ENCODE results near the gene FBXO11. TPM values are rescaled to one million over a fixed set of nuclear protein-coding genes. Genes with fewer than 3 reads are reported as not detected.

The FBXO11 gene
- total RNA-seq, 4 donors from 2014 or later, result 37.3 to 53.8 (median 47.0) TPM

- TF ChIP-seq EP300 (IDR thresholded peaks at IDR 0.05) (no peak), POLR2AphosphoS5 (IDR thresholded peaks at IDR 0.05) (no peak), POLR2A (IDR thresholded peaks at IDR 0.05; ENCODE audit: low read depth) (no peak), CTCF (IDR thresholded peaks at IDR 0.05) (no peak)
- Histone ChIP-seq H3K36me3 (peaks cover 0 to 5% (median 2%) of the 10 kb centered on the region in 4 donors), H3K4me3 (no peak overlapping the region), H3K9me3 (no peaks in the 10 kb centered on the region), H3K27ac (replicated peaks in 1 of 4) (no peak overlapping the region), H3K4me1 (peaks cover 31 to 80% (median 58%) of the 10 kb centered on the region in 4 donors), H3K27me3 (no peaks in the 10 kb centered on the region)
- WGBS, result 67% methylated on average over 2 of the region's 2 CpGs
- DNase-seq (ENCODE audit: extremely low spot score), result no peak
- intact Hi-C loops (cut with DNase I), result no loop called here
Measured at GRCh38 chr2:47888581-47889280, 17.6 kb downstream of the FBXO11 start.

GRCh38 chr2:47876912-47877311 lies 29.4 kb downstream of the FBXO11 start:
- H3K4me3 ChIP-seq, result no peak overlapping the region
- no peak for DNase-seq (ENCODE audit: extremely low spot score)
- 100% methylated on average over 1 of the region's 1 CpG for whole genome bisulfite sequencing
- H3K36me3 ChIP-seq, result no peaks in the 10 kb centered on the region
- no peaks in the 10 kb centered on the region for H3K9me3 ChIP-seq
- intact Hi-C loops (cut with DNase I), result no loop called here
- TF ChIP-seq EP300 (IDR thresholded peaks at IDR 0.05), result no peak
- no peak for TF ChIP-seq CTCF (IDR thresholded peaks at IDR 0.05)
- TF ChIP-seq POLR2AphosphoS5 (IDR thresholded peaks at IDR 0.05), result no peak
- no peak for TF ChIP-seq POLR2A (IDR thresholded peaks at IDR 0.05; ENCODE audit: low read depth)
- no peaks in the 10 kb centered on the region for H3K27me3 ChIP-seq
- no peak overlapping the region for H3K27ac ChIP-seq (replicated peaks in 1 of 4)
- peaks cover 4 to 35% (median 25%) of the 10 kb centered on the region in 4 donors for H3K4me1 ChIP-seq

- H3K27me3 ChIP-seq, result no peaks in the 10 kb centered on the region
- H3K4me1 ChIP-seq, result peaks cover 32 to 52% (median 41%) of the 10 kb centered on the region in 4 donors
- WGBS, result 96% methylated on average over 2 of the region's 2 CpGs
- no peaks in the 10 kb centered on the region for H3K9me3 ChIP-seq
- no peak overlapping the region for H3K27ac ChIP-seq (replicated peaks in 1 of 4)
- no peak overlapping the region for H3K4me3 ChIP-seq
- intact Hi-C loops (cut with DNase I), result no loop called here
- no peak for DNase-seq (ENCODE audit: extremely low spot score)
- no peaks in the 10 kb centered on the region for H3K36me3 ChIP-seq
- TF ChIP-seq CTCF (IDR thresholded peaks at IDR 0.05) (no peak), POLR2AphosphoS5 (IDR thresholded peaks at IDR 0.05) (no peak), EP300 (IDR thresholded peaks at IDR 0.05) (no peak), POLR2A (IDR thresholded peaks at IDR 0.05; ENCODE audit: low read depth) (no peak)
Measured at GRCh38 chr2:47872941-47873340, 33.4 kb downstream of the FBXO11 start.

GRCh38 chr2:47870641-47871540 lies 35.4 kb downstream of the FBXO11 start:
- WGBS, result 83% methylated on average over 6 of the region's 7 CpGs
- peaks cover 50 to 72% (median 62%) of the 10 kb centered on the region in 4 donors for H3K4me1 ChIP-seq
- H3K4me3 ChIP-seq, result no peak overlapping the region
- no peaks in the 10 kb centered on the region for H3K36me3 ChIP-seq
- H3K9me3 ChIP-seq, result no peaks in the 10 kb centered on the region
- intact Hi-C loops (cut with DNase I), result no loop called here
- no peaks in the 10 kb centered on the region for H3K27me3 ChIP-seq
- DNase-seq (ENCODE audit: extremely low spot score), result no peak
- H3K27ac ChIP-seq (replicated peaks in 1 of 4), result no peak overlapping the region
- TF ChIP-seq POLR2AphosphoS5 (IDR thresholded peaks at IDR 0.05) (no peak), CTCF (IDR thresholded peaks at IDR 0.05) (no peak), EP300 (IDR thresholded peaks at IDR 0.05) (no peak), POLR2A (IDR thresholded peaks at IDR 0.05; ENCODE audit: low read depth) (no peak)
